ENCODE results near the gene PCED1B.

GRCh38 chr12:47188576-47189441 is 109.4 kb downstream of the PCED1B start:
- TF ChIP-seq, protein P1, sequence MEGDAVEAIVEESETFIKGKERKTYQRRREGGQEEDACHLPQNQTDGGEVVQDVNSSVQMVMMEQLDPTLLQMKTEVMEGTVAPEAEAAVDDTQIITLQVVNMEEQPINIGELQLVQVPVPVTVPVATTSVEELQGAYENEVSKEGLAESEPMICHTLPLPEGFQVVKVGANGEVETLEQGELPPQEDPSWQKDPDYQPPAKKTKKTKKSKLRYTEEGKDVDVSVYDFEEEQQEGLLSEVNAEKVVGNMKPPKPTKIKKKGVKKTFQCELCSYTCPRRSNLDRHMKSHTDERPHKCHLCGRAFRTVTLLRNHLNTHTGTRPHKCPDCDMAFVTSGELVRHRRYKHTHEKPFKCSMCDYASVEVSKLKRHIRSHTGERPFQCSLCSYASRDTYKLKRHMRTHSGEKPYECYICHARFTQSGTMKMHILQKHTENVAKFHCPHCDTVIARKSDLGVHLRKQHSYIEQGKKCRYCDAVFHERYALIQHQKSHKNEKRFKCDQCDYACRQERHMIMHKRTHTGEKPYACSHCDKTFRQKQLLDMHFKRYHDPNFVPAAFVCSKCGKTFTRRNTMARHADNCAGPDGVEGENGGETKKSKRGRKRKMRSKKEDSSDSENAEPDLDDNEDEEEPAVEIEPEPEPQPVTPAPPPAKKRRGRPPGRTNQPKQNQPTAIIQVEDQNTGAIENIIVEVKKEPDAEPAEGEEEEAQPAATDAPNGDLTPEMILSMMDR (IDR thresholded peaks at IDR 0.05) = no peak
- TF ChIP-seq POLR2A (IDR thresholded peaks at IDR 0.05) = no peak
